CD4-positive, alpha-beta T cell treated with Interleukin-4 for 4 hours (primary cell): Measurements from ENCODE around the gene BCL2L2.

Experiments used
- DNase-seq: peaks from one replicate; pipeline ENCODE4 v3.0.0-alpha.2; 2020

The BCL2L2 gene

DNA sequence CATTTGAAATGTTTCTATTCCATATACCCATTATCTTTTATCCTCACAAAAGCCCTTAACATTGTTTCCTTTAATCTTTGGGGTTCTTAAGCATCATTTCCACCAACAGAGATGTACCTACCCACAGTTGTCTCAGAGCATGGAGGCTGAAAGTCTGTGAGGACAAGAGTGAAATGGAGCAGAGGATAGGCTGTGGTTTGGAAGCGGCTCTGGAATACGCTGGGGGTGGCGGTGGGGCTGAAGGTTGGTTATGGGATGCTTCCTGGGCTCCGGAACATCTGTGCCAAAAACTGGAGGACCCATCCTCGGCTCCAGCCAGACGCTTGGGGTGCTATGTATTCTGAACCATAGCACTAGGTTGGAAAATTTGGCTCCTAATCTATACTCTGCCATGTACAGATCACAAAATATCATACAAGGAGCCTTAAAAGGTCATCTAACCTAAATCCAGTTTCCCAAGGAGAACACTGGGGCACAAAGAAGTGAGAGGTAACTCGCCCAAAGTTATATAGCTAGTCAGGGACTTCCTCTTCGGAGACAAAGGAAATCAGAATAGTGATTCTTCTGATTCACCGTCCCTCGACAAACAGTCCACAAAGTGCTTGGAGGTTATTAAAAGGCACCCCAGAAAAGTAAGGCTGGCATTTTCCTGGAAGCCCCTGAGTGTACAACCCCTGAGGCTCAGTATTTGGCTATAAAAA is 6.5 kb upstream of the BCL2L2 start:
- no peak for DNase-seq

DNA sequence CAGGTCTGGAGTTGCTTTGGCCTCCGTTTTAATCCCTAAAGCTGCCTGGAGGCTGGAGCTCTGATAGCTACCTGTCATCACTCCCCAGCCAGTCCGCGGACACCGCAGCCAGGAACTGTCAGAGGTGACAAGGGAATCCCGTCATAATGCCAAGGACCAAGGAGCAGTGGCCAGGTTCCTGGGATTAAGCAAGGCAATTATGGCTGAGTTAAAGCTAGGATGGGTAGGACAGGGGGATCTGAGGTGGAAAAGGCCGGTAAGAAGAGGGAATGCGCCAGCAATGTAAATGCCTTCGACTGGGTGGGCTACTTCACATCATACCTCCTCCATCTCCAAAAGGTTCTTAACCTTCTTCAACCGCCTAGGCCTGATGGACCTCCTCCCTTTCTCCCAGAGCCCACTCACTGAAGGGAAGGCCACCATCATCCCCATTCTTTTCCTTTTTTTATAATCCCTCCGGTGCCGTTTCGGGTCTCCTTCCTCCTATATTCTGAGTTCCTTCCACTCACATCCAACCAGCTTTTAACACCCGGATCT is 5.9 kb upstream of the BCL2L2 start:
- DNase-seq, result no peak

DNA sequence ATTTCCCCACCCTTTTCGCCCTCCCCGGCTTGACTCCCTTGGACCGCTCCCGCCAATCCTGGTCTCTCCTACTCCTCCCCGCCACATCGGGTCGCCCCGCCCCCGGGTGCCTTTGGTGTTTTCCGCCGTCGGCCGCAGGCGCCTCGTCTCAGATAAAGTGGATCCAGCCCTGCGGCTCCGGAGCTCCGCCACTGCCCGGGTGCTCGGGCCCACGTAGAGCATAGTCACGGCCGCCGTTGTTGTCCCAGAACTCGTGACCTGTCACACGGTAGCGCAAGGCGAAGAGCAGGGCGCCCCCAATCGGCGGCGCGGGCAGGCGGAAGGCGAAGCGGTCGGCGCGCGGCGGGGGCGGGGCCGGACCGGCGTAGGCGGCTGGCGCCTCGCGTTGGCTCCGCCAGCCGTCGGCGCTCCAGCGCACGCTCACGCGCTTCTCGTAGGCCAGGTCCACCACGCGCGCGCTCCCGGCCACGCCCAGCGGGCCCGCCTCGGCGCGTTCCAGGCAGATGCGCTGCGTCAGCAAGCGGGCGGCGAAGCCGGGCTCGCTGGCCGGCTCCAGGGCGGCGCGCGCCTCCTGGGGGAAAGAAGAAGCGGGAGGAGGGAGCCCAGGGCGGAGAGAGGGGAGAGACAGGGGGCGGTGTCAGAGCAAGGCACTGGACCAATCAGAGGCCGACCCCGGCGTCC is 5.2 kb upstream of the BCL2L2 start:
- peak; percentile 98 for DNase-seq

DNA sequence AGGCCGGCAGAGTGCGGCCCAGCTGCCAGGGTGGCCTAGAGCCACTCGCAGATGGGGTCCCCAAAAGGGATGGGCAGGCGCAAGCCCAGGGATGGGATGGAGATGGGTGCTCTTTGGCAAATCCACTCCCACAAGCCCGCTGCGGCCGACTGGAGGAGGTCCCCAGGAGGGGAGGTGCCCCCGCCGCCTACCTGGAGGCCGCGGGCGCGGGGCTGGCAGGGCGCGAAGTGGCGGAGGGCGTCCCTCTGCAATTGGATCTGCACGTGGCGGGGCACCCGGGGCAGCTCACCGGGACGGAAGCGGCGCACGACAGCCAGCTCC is 4.7 kb upstream of the BCL2L2 start:
- DNase-seq, result no peak

DNA sequence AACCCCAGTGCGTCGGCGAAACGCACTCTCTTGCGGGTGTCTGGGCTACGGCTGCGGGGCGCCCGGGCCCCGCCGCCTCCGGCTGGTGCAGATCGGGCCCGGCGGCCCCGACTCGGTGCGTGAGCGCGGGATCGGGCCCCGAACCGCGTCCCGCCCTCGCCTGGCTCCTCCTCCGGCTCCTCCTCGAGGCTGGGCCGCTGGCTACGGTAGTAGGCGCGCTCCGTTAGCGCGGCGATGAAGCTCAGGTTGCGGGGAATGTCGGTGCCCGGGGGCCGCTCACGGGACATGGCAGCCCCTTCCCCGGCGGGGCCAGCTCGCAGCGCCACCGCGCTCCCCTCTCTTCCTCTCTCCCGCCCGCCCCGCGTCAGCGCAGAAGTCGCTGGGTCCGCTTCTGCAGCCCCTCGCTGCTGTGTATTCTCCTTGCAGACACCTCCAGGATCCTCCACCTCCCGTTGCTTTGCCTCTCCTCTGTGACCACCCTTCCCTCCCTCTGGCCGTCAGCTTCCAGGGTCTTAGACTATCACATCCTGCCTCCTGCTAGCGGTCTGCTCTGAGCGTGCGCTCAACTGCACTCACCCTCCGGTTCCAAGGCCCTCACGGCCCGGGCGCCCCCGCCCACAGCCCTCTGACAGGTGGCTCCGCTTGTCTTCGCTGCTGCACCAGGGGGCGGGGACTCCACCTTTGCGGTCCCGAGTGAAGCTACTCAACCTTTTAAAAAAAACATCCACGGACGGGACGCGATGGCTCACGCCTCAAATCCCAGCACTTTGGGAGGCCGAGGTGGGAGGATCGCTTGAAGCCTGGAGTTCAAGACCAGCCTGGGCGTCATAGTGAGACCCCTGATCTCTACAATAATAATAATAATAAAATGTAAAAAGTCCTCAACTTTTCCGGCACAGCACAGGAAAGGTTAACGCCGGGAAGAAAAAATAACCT is 4.1 kb upstream of the BCL2L2 start, which contains the start of gene PPP1R3E:
Gene PPP1R3E (minus strand): TSS at position 570 of the 936 bp plus-strand sequence. CDS start 283 bp downstream, at position 287.
- DNase-seq, result peak; percentile 86

DNA sequence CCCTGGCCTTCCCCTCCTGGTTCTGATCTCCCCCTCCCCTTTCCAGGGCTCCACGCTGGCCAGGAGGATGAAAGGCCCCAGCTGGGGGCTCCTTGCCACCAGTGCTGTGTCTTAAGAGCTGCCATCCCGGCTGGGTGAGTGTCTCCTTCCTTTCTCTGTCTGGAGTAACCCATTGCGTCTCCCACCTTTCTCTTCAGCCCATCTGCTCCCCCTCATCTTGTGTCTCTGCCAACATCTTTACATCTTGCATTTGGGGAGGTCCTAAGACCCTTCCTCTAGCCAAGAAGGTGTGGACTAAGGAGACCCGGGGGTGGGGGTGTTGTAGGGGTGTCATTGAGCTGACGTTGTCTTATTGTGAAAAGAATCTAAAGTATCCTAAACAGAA is 505 bp downstream of the BCL2L2 start:
- DNase-seq, result no peak

DNA sequence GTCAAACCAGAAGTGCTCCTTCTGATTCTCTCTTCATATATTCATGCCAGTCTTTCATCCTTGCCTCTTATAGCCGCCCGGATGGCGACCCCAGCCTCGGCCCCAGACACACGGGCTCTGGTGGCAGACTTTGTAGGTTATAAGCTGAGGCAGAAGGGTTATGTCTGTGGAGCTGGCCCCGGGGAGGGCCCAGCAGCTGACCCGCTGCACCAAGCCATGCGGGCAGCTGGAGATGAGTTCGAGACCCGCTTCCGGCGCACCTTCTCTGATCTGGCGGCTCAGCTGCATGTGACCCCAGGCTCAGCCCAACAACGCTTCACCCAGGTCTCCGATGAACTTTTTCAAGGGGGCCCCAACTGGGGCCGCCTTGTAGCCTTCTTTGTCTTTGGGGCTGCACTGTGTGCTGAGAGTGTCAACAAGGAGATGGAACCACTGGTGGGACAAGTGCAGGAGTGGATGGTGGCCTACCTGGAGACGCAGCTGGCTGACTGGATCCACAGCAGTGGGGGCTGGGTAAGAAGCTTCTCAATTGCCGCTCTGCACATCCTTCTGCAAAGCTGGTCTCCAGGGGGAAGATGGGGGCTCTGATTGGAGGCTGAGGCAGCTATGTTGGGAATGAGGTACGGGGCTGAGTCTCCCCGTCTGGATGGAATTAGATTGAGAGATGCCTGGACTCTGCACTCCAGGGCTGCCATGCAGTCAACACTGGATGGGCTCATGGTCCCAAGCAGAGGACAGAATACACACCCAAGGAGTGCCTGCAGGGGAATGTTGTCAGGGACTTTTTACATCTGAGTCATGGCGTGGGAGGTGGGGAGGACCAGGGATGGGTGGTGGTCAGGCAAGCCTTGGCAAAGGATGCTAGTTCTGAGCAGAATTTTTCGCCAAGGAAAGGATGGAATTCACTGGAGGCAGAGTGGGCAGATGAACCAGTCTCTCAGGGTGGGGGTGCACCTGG is 1.3 kb downstream of the BCL2L2 start:
- no peak for DNase-seq

DNA sequence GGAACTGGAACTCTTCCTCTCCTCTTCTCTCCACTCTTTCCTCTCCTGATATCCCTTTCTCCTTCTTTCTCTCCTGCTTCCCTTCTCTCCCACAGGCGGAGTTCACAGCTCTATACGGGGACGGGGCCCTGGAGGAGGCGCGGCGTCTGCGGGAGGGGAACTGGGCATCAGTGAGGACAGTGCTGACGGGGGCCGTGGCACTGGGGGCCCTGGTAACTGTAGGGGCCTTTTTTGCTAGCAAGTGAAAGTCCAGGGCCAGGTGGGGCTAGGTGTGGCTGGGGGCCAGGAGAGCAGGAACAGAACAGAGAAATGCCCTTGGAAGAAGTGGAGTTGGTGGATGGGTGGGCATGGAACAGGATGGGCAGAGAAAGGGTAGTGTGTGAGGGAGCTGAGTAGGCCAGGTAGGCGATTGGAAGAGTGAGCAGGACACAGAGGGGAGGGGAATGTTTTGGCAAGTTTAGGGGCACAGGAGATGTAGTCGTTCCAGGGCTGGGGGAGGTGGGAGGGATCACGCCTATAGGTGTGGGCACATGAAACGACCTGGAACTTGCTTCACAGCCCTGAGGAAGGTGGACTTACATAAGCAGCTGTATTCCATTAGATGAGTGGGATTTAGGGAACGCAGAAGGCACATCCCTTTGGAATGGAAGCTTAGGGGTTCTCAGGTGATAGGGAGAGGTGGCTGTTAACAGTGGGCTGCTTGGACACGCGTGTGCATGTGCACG is 2.2 kb downstream of the BCL2L2 start:
- DNase-seq, result no peak

DNA sequence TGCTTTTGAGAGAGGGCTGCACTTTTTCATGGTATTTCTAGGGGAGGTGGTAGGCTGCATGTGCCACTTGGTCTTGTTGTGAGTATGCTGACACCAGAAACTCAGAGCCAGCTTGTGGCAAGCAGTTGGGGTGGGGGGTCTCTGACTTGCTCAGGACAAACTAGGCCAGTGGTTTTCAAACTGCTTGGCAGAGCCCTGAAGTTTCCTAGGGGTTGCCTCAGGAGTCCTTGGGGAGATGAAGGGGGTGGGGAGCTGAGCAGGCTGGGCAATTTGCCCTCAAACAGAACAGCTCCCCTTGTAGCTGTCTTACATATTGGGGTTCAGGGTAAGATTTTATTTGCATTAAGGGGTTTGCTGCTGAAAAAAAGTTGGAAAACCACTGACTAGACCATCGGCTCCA is 3.9 kb downstream of the BCL2L2 start:
- no peak for DNase-seq

DNA sequence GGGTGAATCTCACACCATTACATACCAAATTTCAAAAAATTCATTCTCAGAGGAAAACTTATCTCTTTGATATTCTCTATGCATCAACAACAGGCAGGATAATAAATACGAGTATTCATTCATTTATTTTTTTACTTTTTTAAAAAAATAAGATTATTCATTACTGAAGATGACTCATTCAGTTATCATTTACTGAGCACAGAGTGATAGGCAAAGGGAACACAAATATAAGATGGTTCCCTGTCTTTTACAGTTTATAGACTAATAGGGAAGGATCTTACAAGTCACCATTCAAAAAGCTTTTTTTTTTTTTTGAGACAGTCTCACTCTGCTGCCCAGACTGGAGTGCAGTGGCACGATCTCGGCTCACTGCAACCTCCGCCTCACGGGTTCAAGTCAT is 9.7 kb downstream of the BCL2L2 start:
- DNase-seq, result no peak

DNA sequence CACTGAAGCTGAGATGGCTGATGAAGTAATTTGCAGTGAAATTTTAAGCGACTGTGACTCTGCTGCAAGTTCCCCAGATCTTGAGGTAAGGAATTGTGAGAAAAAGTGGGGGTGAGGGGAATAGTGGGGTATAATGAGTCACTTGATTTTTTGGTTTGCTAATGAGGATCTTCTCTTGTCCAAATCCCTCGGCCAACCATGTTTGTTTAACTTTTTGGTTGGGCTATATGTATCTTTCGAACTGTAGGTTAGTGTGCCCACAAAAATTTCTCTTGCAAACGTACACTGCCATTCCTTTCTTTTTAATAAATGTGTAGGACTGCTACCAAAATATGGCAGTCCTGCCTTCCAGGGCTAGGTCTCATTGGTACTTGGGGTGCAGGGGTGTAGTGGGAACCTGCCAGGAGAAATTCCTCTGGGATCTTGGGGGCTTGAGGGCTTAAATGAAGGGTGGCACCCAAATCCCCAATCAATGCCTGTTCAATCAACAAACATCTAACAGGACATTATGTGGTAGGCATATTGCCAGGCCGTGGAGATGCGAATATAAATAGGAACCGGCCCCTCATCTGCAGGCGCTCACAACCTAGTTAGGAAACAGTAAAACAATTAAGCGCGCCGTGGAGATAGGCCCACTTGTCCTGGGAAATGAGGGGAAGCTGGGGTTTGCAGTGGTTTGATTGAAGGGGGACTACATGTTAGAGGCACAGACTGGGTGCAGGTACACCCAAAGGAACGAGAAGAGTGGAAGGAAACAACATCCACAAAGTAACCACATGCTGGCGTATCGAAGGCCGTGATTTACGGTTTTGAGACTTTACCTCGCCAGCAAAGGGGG is 13.3 kb downstream of the BCL2L2 start:
- no peak for DNase-seq

DNA sequence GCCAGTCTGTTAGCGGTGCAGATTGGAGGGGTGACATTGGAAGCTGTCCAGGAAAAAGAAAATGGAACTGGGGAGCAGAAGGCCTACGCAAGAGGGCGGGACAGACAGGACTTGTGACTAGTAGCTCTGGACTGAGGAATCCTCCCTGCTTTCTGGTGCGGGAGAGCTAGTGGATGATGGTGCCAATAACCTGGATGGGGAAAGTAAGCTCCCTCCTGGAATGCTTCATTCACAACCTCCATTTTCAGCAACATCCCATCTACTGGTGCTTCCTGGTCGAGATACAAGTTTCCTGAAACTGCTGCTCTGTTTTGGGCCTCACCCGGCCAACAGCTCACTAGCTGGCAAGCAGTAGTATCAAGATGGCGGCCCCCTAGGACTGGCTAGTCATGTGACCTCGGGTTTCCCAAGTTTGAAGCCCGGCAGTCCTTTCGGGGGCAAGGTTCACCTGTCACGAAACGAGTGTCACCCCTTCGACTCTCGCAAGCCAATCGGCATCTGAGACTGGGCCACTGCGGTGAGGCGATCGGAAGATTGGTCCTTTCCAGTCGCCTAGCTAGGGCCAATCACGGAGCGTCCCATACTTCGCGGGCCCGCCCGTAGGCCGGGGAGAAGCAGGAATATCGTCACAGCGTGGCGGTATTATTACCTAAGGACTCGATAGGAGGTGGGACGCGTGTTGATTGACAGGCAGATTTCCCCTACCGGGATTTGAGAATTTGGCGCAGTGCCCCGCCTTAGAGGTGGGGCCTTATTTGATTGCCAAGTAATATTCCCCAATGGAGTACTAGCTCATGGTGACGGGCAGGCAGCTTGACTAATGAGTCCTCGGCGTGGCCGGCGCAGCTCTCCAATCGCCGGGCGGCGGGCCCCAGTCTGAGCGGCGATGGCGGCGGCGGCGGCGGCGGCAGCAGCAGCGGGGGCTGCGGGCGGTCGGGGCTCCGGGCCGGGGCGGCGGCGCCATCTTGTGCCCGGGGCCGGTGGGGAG is 14.2 kb downstream of the BCL2L2 start, which contains the start of gene PABPN1:
Gene PABPN1 (plus strand): TSS at position 874 of the 988 bp plus-strand sequence. CDS start 13 bp downstream, at position 887.
- DNase-seq, result peak; percentile 100

DNA sequence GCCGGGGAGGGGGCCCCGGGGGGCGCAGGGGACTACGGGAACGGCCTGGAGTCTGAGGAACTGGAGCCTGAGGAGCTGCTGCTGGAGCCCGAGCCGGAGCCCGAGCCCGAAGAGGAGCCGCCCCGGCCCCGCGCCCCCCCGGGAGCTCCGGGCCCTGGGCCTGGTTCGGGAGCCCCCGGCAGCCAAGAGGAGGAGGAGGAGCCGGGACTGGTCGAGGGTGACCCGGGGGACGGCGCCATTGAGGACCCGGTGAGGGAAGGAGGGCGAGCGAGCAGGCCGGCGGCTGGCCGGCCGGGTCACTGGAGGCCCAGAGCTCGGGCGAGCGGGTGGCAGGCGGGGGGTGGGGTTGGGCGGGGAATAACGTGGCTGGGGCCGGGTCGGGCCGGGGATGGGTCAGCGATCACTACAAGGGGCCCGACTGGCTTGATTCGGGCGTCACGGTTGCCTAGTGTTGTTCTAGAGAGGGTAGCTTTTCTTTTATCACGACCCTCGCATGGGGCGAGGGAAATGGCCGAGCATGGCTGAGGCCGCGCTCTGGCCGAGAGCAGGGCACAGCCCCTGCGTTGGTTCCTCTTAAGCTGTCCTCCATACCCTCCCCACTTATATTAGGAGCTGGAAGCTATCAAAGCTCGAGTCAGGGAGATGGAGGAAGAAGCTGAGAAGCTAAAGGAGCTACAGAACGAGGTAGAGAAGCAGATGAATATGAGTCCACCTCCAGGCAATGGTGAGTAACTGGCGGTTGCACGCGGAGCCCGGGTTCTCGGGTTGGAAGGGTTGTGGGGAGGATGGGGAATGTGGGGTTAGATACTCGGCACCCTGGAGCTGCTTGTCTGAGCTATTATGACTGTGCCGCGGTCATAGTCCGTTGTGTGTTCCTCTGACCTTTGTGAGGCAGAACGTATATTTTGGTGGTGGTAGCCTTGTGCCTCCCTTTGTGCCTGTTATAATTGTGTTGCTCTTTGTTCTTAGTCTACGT is 15.2 kb downstream of the BCL2L2 start:
- peak; percentile 36 for DNase-seq

DNA sequence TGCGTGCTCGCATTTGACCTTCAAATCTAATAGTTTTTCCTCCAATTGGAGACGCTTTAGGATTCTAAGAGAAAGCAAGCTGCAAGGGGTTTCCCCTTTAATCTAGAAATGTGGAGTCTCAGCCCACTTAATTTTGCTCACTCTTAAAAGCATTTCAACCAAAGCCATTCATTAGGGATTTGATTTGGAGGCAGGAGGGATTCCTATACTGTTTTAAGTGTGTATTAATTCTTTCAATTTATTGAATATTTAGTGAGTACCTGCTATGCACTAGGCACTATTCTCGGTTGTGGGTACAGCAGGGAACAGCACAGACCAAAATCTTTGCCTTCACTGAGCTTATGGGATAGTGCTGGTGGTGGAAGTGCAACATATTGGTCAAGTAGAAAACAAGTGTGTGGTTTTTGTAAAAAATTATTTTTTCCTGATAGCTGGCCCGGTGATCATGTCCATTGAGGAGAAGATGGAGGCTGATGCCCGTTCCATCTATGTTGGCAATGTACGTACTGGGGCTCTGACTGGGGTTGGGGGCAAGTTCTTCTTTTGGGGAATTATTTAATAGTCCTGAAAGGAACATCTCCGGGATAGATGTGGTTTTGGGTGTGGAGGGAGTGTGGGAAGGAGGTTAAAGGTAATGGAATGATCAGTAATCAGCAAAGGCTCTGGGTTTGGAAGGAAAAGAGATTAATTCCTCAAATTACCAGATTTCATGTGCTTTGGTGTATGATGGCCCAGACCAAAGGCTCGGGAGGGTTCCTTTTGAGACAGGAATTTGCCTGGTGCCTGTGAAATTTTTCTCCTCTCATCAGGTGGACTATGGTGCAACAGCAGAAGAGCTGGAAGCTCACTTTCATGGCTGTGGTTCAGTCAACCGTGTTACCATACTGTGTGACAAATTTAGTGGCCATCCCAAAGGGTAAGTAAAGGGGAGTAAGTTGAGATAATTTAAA is 16.2 kb downstream of the BCL2L2 start:
- no peak for DNase-seq

DNA sequence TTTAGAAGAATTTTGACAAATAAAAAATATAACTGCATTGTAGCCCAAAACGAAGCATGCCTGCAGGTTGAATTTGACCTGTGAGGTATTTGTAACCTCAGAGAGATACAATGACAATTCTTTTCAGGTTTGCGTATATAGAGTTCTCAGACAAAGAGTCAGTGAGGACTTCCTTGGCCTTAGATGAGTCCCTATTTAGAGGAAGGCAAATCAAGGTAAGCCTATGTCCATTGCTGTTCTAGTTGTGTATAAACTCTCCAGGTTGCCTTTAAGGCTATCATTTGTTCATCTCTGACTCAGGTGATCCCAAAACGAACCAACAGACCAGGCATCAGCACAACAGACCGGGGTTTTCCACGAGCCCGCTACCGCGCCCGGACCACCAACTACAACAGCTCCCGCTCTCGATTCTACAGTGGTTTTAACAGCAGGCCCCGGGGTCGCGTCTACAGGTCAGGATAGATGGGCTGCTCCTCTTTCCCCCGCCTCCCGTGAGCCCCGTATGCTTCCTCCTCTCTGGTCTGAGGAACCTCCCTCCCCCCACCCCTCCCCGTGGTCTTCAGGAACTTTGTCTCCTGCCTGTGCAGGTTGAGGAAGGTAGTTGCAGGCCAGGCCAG is 17.3 kb downstream of the BCL2L2 start:
- no peak for DNase-seq

DNA sequence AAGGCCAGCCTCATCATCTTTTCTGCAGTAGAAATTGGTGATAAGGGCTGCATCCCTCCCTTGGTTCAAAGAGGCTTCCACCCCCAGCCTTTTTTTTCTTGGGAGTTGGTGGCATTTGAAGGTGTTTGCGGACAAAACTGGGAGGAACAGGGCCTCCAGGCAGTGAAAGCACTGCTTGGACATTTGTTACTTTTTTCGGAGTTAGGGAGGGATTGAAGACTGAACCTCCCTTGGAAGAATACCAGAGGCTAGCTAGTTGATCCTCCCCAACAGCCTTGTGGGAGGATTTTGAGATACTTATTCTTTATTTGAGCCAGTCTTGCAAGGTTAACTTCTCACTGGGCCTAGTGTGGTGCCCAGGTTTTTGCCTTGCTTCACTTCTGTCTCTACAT is 17.8 kb downstream of the BCL2L2 start:
- DNase-seq, result no peak
